Activated CD4-positive, alpha-beta T cell treated with anti-CD3 and anti-CD28 coated beads, Interleukin-2, amount 10 ng/mL, durations not matched to agents 7 days and 5 days (primary cell): ENCODE results near the gene CACNA2D3. TPM values are rescaled to one million over a fixed set of nuclear protein-coding genes. Genes with fewer than 3 reads are reported as not detected.

Experiments used
- CTCF ChIA-PET: fragments of 350-600 bp; sonication (Branson Sonifier 250); formaldehyde crosslinking; loops from one replicate; lab custom pipeline; 2021; ENCODE audit warnings: antibody characterized with exemption; lab: Charles Lee
- POLR2A ChIA-PET: fragments of 350-600 bp; sonication (Branson Sonifier 250); formaldehyde crosslinking; loops from one replicate; lab custom pipeline; 2021; ENCODE audit warnings: antibody characterized with exemption; lab: Charles Lee
- DNase-seq: peaks from one replicate; pipeline ENCODE4 v3.0.0-alpha.2; 2020
- H3K27ac Mint-ChIP-seq: one replicate; pipeline ENCODE4 v1.8.0; 2021; ENCODE audit warnings: mild to moderate bottlenecking, moderate library complexity, mixed read lengths
- H3K27me3 Mint-ChIP-seq: one replicate; pipeline ENCODE4 v1.8.0; 2021; ENCODE audit warnings: mixed read lengths
- H3K36me3 Mint-ChIP-seq: one replicate; pipeline ENCODE4 v1.8.0; 2021; ENCODE audit warnings: low read depth, mixed read lengths
- H3K4me1 Mint-ChIP-seq: one replicate; pipeline ENCODE4 v1.8.0; 2021; ENCODE audit warnings: mixed read lengths
- H3K4me3 Mint-ChIP-seq: one replicate; pipeline ENCODE4 v1.8.0; 2021; ENCODE audit warnings: mild to moderate bottlenecking, moderate library complexity, mixed read lengths
- H3K9me3 Mint-ChIP-seq: one replicate; pipeline ENCODE4 v1.8.0; 2021; ENCODE audit warnings: mixed read lengths
- total RNA-seq, 2 experiments: library from RNA; stranded (reverse); gene quantifications; one replicate each; pipeline ENCODE4 v1.2.3, GENCODE V29; 2021

Gene CACNA2D3
- total RNA-seq, 2 experiments from 2014 or later: not detected

DNA sequence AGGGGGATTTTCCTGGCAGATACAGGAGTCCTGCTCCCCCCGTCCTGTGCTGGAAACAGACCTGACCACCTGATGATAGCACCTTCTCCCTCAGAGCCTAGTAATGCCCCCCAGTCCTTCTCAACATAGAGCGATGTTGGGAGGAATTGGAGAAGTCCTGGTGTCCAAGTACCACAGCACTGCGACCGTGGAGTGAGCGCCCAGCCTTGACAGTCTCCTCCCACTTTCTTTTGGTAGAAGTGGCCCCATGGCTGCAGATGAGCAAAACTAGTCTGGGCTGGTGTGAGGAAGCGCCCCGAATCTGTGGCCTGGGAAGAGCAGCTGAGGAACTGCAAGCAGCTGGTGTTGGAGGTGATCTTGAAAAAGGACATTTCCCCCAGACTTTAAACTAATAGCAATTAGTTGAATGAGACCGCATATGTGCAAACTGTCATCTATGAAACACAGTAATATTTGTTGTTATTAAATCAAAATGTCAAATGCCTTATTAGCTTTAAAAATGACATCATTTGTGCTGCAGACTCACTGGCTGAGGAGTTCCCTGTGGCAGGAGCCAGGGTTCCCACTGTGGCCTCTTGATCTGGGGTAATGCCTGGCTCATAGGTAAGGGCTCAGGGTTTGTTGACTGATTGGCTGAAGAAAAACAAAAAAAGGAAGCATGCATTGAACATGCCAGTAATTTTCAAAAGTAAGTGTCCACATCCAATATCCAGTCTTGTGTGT, 121.8 kb downstream of the CACNA2D3 start:
- CTCF ChIA-PET: no interaction called here
- H3K4me1 Mint-ChIP-seq: no peaks in the 10 kb centered on the region
- no peaks in the 10 kb centered on the region for H3K9me3 Mint-ChIP-seq
- no peak overlapping the region for H3K27ac Mint-ChIP-seq
- POLR2A ChIA-PET: no interaction called here
- H3K27me3 Mint-ChIP-seq: no peaks in the 10 kb centered on the region
- no peaks in the 10 kb centered on the region for H3K36me3 Mint-ChIP-seq
- no peak for DNase-seq
- no peak overlapping the region for H3K4me3 Mint-ChIP-seq

DNA sequence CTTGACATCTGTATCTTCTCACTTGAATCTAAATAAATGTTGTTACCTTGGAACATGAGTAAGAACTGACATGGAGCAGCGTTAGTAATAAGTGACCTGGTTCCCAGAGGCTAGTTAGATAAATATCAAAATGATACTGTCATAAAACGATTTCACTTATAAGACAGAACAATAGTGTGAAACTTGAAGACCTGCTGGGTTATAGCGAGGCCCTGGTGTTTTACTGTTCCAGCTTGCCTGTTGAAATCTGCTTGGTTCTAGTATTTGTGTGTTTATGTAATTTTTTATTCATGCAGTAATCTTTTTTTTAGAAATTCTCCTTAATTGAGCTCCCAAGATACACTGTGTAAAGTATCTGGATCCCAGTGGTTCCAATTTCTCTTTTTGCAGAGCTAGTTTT, 129.4 kb downstream of the CACNA2D3 start:
- DNase-seq: no peak
- Mint-ChIP-seq H3K27ac (no peak overlapping the region), H3K9me3 (no peaks in the 10 kb centered on the region), H3K4me3 (no peak overlapping the region), H3K4me1 (no peaks in the 10 kb centered on the region), H3K36me3 (no peaks in the 10 kb centered on the region), H3K27me3 (no peaks in the 10 kb centered on the region)
- ChIA-PET CTCF (no interaction called here), POLR2A (no interaction called here)

DNA sequence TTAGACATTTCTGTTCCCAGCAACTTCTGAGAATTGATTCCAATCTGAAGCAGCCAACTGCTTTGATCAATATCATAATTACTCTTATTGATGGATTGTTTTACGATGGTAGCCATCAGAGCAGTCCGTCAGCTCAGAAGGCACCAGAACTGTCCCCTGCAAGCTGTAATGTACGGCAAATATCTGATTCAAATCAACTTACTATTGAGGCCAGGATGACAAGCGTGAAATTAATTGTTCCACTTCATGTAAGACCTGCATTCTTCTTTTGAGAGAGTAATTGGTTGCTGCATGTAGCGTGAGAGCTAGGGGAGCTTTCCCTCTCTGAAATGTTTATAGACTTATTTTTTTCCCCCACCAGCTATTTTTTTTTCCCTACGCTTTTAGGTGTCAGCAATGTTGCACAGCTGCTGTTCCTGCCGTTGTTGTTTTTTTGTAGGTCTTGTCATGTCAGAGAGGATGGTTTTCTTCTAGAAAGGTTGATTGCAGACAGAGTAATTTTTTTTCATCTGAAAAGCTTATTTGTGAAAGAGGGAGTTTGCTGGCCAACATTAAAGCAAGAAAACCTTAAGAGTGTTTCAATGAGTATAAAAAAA, 134.9 kb downstream of the CACNA2D3 start:
- POLR2A ChIA-PET: no interaction called here
- Mint-ChIP-seq H3K9me3 (no peaks in the 10 kb centered on the region), H3K27me3 (no peaks in the 10 kb centered on the region), H3K4me3 (no peak overlapping the region), H3K4me1 (no peaks in the 10 kb centered on the region), H3K36me3 (no peaks in the 10 kb centered on the region), H3K27ac (no peak overlapping the region)
- DNase-seq: no peak
- CTCF ChIA-PET: no interaction called here

DNA sequence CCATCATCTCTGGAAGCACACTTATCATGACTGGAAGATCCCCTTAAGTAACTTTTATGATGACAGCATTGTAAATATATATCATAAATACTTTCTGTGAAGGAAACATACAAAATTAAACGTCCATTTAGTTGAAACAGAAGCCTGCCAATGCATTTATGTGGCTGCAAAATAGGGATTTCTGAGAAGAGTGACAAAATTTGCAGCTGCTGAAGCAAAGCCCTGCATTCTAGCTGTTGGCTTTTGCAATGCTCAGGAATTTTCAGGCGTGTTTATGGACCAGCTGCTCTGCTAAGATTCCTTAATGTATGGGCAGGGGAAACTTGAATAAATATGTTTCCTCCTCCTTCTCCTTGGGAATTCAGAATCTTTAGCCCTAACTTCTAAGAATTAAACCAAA, 137.3 kb downstream of the CACNA2D3 start:
- peaks cover 2% of the 10 kb centered on the region for H3K27me3 Mint-ChIP-seq
- H3K4me1 Mint-ChIP-seq: no peaks in the 10 kb centered on the region
- POLR2A ChIA-PET: no interaction called here
- H3K9me3 Mint-ChIP-seq: no peaks in the 10 kb centered on the region
- no peak overlapping the region for H3K4me3 Mint-ChIP-seq
- no peak overlapping the region for H3K27ac Mint-ChIP-seq
- H3K36me3 Mint-ChIP-seq: no peaks in the 10 kb centered on the region
- CTCF ChIA-PET: interaction anchor here (1.1 kb wide), 1 partner anchor 11 kb away, joined by 3 read pairs; no protein-coding TSS in a partner anchor
- DNase-seq: no peak

DNA sequence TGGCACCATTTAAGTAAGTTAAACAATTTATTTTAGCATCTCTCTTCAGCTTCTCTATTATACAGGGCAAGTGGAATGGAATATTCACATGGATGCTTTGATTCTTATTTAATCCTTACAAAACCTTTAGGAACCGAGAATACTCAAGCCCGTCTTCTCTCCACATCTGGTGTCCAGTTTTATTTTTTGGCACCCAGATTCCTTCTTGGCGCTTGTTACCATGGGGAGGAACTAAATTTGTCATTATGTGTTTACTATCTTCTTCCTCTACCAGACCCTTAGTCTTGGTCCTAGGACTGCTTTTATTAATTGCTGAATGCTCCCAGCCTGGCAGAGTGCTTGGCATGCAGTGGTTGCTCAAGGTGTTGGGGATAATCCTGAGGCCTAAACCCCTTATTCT, 138.8 kb downstream of the CACNA2D3 start:
- POLR2A ChIA-PET: no interaction called here
- CTCF ChIA-PET: no interaction called here
- Mint-ChIP-seq H3K9me3 (no peaks in the 10 kb centered on the region), H3K4me1 (no peaks in the 10 kb centered on the region), H3K27ac (no peak overlapping the region), H3K36me3 (no peaks in the 10 kb centered on the region), H3K4me3 (no peak overlapping the region), H3K27me3 (peaks cover 2% of the 10 kb centered on the region)
- no peak for DNase-seq

DNA sequence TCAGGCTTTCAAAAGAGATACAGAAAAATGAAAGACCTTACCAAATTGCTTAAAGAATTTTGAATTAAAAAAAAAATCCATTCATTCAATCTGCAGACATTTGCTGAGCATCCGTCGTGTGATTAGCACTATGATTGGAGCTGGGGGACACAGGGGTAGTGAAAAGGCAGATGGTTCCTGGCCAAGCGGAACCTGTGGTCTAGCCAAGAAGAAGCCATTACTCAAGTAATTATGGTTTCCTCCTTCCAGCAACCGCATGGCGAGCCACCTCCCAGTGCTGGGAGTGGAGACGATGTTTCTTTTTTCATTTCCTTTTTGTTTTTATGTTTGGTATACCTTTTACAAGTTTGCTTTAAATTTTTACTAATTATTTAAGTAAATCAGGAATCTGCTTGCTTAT, 140.2 kb downstream of the CACNA2D3 start:
- no peak for DNase-seq
- H3K4me3 Mint-ChIP-seq: no peak overlapping the region
- no peaks in the 10 kb centered on the region for H3K4me1 Mint-ChIP-seq
- H3K27me3 Mint-ChIP-seq: peaks cover 2% of the 10 kb centered on the region
- H3K27ac Mint-ChIP-seq: no peak overlapping the region
- no peaks in the 10 kb centered on the region for H3K36me3 Mint-ChIP-seq
- ChIA-PET CTCF (no interaction called here), POLR2A (no interaction called here)
- H3K9me3 Mint-ChIP-seq: no peaks in the 10 kb centered on the region

DNA sequence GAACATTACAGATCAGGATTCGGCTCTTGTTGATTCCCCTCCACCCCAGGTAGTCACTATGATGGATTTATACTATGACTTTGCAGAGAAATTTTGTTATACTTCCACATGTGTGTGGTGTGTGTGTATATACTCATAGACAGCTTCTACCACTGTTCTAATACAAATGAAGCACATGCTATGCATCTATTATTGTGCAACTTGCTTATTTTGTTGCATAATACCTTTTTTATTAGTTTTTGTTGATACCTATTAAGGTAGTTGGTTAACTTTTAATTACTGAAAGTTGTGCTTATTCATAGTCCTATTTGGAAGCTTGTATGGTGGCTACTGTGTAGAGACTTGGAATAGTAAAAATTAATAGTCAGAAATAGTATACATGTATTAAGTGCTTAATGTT, 140.6 kb downstream of the CACNA2D3 start:
- DNase-seq: no peak
- Mint-ChIP-seq H3K4me1 (no peaks in the 10 kb centered on the region), H3K36me3 (no peaks in the 10 kb centered on the region), H3K27me3 (peaks cover 2% of the 10 kb centered on the region), H3K27ac (no peak overlapping the region), H3K4me3 (no peak overlapping the region), H3K9me3 (no peaks in the 10 kb centered on the region)
- POLR2A ChIA-PET: no interaction called here
- CTCF ChIA-PET: no interaction called here

DNA sequence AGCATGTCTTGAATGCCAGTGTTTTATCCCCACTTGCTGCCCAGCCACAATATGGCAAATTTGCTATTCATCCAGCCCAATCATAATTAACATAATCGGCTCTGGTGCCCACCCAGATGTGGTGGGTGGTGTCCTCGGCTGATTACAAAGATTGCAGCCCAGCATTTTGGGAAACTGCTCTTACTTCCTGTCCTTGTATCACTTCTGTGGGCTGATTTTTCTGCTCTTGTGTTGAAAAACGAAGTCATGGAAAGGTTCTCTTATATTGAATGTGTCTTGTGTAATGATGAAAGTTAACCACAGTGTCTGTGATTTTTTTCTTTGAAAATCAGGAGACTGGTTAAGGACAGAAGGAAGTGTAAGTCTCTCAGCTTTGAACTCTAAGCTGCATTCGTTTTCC, 141.7 kb downstream of the CACNA2D3 start:
- CTCF ChIA-PET: no interaction called here
- POLR2A ChIA-PET: no interaction called here
- no peak for DNase-seq
- Mint-ChIP-seq H3K36me3 (no peaks in the 10 kb centered on the region), H3K4me1 (no peaks in the 10 kb centered on the region), H3K27me3 (peaks cover 2% of the 10 kb centered on the region), H3K4me3 (no peak overlapping the region), H3K9me3 (no peaks in the 10 kb centered on the region), H3K27ac (no peak overlapping the region)

DNA sequence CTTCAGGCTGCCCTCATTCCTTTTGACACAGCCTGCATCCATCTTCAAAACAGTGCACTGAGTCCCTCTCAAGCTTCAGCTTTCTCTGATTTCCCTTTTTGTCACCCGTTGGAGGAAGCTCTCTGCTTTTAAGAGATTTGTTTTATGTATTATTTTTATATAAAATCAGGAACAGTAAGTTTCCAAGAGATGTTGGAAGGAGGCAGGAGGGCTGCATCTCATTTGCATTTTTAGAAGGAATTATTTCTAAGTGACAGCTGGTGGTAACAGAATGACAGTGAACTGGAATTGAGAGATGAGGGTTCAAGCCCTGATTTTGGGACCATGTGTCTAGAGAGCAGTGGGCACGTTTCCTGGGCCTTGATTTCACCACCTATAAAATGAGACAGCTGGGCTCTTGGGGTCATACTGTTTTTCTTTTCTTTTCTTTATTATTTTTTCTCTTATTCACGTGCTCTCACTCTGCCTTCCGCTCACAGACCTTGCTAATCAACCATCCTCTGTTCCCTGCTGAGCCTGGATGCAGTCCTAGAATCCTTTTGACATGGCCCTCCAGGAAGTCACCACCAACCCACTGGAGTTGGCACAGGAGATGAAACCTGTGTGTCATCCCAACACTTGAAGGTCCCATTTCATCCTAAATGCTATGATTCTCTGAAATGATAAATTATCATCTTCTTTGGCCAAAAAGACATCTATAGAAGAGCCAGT, 148.6 kb downstream of the CACNA2D3 start:
- POLR2A ChIA-PET: no interaction called here
- CTCF ChIA-PET: interaction anchor here (1.1 kb wide), 1 partner anchor 11 kb away, joined by 3 read pairs; no protein-coding TSS in a partner anchor
- no peak overlapping the region for H3K27ac Mint-ChIP-seq
- DNase-seq: no peak
- no peak overlapping the region for H3K4me3 Mint-ChIP-seq
- peaks cover 1% of the 10 kb centered on the region for H3K27me3 Mint-ChIP-seq
- no peaks in the 10 kb centered on the region for H3K4me1 Mint-ChIP-seq
- no peaks in the 10 kb centered on the region for H3K36me3 Mint-ChIP-seq
- H3K9me3 Mint-ChIP-seq: no peaks in the 10 kb centered on the region

DNA sequence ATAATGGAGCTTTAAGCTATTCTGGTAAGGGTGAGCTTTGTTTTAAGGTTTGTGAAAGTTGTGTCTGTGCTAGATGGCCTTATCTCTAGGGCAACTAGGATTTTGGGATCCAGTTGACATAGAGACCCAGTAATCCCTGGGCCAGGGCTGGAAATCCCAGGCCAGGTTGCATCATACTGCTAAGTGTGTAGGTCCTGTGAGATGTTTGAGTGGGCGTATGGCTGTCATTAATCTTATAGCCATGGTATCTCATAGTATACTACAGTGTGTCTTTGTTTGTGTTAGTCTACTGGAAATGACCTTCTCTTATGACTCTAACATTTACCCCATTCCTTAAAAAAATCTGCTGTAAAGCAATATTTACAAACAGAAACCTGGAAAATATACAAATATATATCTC, 151.4 kb downstream of the CACNA2D3 start:
- CTCF ChIA-PET: no interaction called here
- no peak overlapping the region for H3K27ac Mint-ChIP-seq
- POLR2A ChIA-PET: no interaction called here
- peaks cover 1% of the 10 kb centered on the region for H3K27me3 Mint-ChIP-seq
- no peaks in the 10 kb centered on the region for H3K36me3 Mint-ChIP-seq
- DNase-seq: no peak
- peaks cover 1% of the 10 kb centered on the region for H3K9me3 Mint-ChIP-seq
- H3K4me1 Mint-ChIP-seq: no peaks in the 10 kb centered on the region
- no peak overlapping the region for H3K4me3 Mint-ChIP-seq

DNA sequence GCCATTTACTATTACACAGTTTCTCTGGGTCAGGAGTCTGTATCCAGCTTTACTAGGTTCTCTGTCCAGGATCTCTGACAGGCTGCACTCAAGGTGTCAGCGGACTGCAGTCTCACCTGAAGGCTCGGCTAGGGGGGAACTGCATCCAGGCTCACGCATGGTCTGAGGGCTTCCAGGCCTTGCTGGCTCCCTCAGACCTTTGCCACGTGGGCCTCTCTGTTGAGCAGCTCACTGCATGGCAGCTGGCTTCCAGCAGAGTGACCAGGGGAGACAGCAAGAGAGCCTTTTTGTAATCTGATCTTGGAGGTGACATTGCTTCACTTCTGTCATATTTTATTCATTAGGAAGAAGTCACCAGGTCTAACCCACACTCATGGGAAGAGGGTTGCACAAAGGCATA, 152.3 kb downstream of the CACNA2D3 start:
- Mint-ChIP-seq H3K4me1 (no peaks in the 10 kb centered on the region), H3K27ac (no peak overlapping the region), H3K4me3 (no peak overlapping the region), H3K36me3 (no peaks in the 10 kb centered on the region), H3K27me3 (peaks cover 1% of the 10 kb centered on the region), H3K9me3 (peaks cover 5% of the 10 kb centered on the region)
- ChIA-PET POLR2A (no interaction called here), CTCF (no interaction called here)
- DNase-seq: no peak

DNA sequence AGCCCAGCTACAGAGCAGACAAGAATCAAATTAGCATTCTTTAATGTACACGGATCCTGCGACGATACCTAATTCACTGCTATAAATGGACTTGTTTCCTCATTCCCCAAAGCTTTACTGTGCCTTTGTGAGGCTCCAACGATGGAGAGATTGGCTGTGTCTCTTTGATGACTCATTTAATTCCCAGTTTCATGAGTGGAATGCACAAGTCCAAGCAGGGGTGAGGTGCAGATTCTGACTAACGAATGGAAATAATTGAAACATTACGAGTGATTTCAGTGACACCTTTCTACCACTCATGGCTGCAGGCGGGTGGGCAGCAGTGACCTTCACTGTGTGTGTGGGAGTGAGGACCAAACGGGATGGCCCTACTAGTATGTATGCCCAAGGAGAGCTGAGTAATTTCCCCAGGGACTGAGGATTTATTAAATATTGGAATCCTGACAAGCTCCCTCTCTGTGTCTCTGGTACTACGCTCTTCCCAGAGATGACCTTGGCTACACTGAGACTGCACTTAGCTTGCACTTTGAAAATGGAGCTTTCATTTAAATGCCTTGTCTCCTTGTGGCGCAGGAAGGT, 156.7 kb downstream of the CACNA2D3 start:
- Mint-ChIP-seq H3K27ac (no peak overlapping the region), H3K9me3 (peaks cover 7% of the 10 kb centered on the region), H3K27me3 (no peaks in the 10 kb centered on the region), H3K4me1 (no peaks in the 10 kb centered on the region), H3K36me3 (no peaks in the 10 kb centered on the region), H3K4me3 (no peak overlapping the region)
- ChIA-PET CTCF (no interaction called here), POLR2A (no interaction called here)
- no peak for DNase-seq

DNA sequence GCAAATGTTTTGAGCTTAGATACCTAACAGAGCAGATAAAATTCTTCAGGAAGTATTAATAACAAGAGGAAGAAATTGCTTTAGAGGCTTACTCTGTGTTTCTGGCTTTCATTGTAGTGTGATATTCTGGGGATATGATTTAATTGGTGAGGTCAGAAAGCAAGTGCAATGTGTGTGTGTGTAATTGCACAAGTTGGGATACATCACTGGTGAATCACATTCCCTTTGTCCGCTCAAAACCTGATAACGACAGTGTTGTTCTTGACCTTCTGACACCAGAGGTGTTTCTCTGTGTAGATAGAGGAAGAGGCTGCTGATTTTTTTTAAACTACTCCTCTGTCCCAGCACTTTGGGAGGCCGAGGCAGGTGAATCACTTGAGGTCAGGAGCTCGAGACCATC, 161.1 kb downstream of the CACNA2D3 start:
- Mint-ChIP-seq H3K4me3 (no peak overlapping the region), H3K9me3 (peaks cover 7% of the 10 kb centered on the region), H3K36me3 (no peaks in the 10 kb centered on the region), H3K4me1 (no peaks in the 10 kb centered on the region), H3K27ac (no peak overlapping the region), H3K27me3 (no peaks in the 10 kb centered on the region)
- POLR2A ChIA-PET: no interaction called here
- DNase-seq: no peak
- CTCF ChIA-PET: no interaction called here
